GM23338 (cell line): ENCODE data around the gene LRCH3. TPM values are rescaled to one million over a fixed set of nuclear protein-coding genes. Genes with fewer than 3 reads are reported as not detected.
"Not testable (repeated sequence)": the region's sequence is repeated elsewhere in the genome, so short reads cannot be mapped to it uniquely, and the experiment has no call there.

Experiments used
- ATAC-seq: fragments of 200-7000 bp; cut with Tn5 transposase; 3 replicates; pipeline ENCODE4 v1.9.1; 2020
- DNase-seq: peaks from one replicate; pipeline ENCODE4 v3.0.0-alpha.2; 2015; ENCODE audit warnings: low spot score
- H2AFZ ChIP-seq: fragments of 200-600 bp; sonication (generic); 2 replicates; pipeline ENCODE4 v1.8.0; 2016; ENCODE audit warnings: antibody characterized with exemption, mild to moderate bottlenecking, moderate library complexity
- H3F3A ChIP-seq: fragments of 200-600 bp; sonication (generic); replicated peaks from 2 replicates; pipeline ENCODE4 v1.8.0; 2017; ENCODE audit warnings: antibody characterized with exemption, mixed run types, low read depth
- H3K27ac ChIP-seq: fragments of 200-600 bp; sonication (generic); 2 replicates; pipeline ENCODE4 v1.6.1; 2016; ENCODE audit warnings: low read depth
- H3K27me3 ChIP-seq: fragments of 200-600 bp; sonication (generic); 2 replicates; pipeline ENCODE4 v1.8.0; 2016; ENCODE audit warnings: mild to moderate bottlenecking, mixed run types, moderate library complexity; ENCODE audit not compliant: insufficient read depth
- H3K36me3 ChIP-seq: fragments of 200-600 bp; sonication (generic); 2 replicates; pipeline ENCODE4 v1.8.0; 2016; ENCODE audit warnings: mild to moderate bottlenecking; ENCODE audit not compliant: insufficient read depth
- H3K4me1 ChIP-seq: fragments of 200-600 bp; sonication (generic); 2 replicates; pipeline ENCODE4 v1.8.0; 2016; ENCODE audit warnings: mild to moderate bottlenecking, moderate library complexity; ENCODE audit not compliant: insufficient read depth
- H3K4me2 ChIP-seq: fragments of 200-600 bp; sonication (generic); 2 replicates; pipeline ENCODE4 v1.7.1; 2017; ENCODE audit warnings: mixed run types
- H3K4me3 ChIP-seq: fragments of 200-600 bp; sonication (generic); 2 replicates; pipeline ENCODE4 v1.6.1; 2016; ENCODE audit warnings: mixed run types
- H3K79me2 ChIP-seq: fragments of 200-600 bp; sonication (generic); replicated peaks from 2 replicates; pipeline ENCODE4 v1.8.0; 2017; ENCODE audit warnings: mild to moderate bottlenecking; ENCODE audit not compliant: insufficient read depth
- H3K9me2 ChIP-seq: fragments of 200-600 bp; sonication (generic); 2 replicates; pipeline ENCODE4 v1.8.0; 2017; ENCODE audit not compliant: insufficient read depth
- H4K20me1 ChIP-seq: fragments of 200-600 bp; sonication (generic); replicated peaks from 2 replicates; pipeline ENCODE4 v1.8.0; 2017; ENCODE audit warnings: mild to moderate bottlenecking; ENCODE audit not compliant: insufficient read depth
- H3K27ac Mint-ChIP-seq: 2 replicates; pipeline ENCODE4 v1.8.0; 2020; ENCODE audit warnings: inconsistent platforms, mild to moderate bottlenecking, moderate library complexity, mixed read lengths
- H3K27me3 Mint-ChIP-seq: 3 replicates; pipeline ENCODE4 v1.8.0; 2022; ENCODE audit warnings: low read depth, mild to moderate bottlenecking, moderate library complexity, mixed read lengths, inconsistent platforms; ENCODE audit not compliant: insufficient read depth, poor library complexity
- H3K36me3 Mint-ChIP-seq: 3 replicates; pipeline ENCODE4 v1.8.0; 2021; ENCODE audit warnings: low read depth, mild to moderate bottlenecking, inconsistent platforms, moderate library complexity, mixed read lengths
- H3K4me1 Mint-ChIP-seq: 3 replicates; pipeline ENCODE4 v1.8.0; 2020; ENCODE audit warnings: mild to moderate bottlenecking, inconsistent platforms, mixed read lengths
- H3K4me3 Mint-ChIP-seq: 3 replicates; pipeline ENCODE4 v1.8.0; 2021; ENCODE audit warnings: moderate library complexity, mild to moderate bottlenecking, inconsistent platforms, mixed read lengths
- H3K9me3 Mint-ChIP-seq: 3 replicates; pipeline ENCODE4 v1.8.0; 2020; ENCODE audit warnings: moderate library complexity, mild to moderate bottlenecking, inconsistent platforms, mixed read lengths
- ETS1 ChIP-seq: IDR thresholded peaks from 2 replicates; pipeline ENCODE4 v1.6.1; 2016; ENCODE audit warnings: antibody characterized with exemption
- EZH2 ChIP-seq: fragments of 200-600 bp; sonication (generic); IDR thresholded peaks from one replicate; pipeline ENCODE4 v1.8.0; 2017; ENCODE audit warnings: antibody characterized with exemption, mild to moderate bottlenecking, low read depth; ENCODE audit not compliant: unreplicated experiment
- EZH2phosphoT487 ChIP-seq: fragments of 200-600 bp; sonication (generic); IDR thresholded peaks from one replicate; pipeline ENCODE4 v1.8.1; 2018; ENCODE audit warnings: antibody characterized with exemption; ENCODE audit not compliant: unreplicated experiment
- JUNB ChIP-seq: IDR thresholded peaks from one replicate; pipeline ENCODE4 v1.6.1; 2016; ENCODE audit warnings: antibody characterized with exemption; ENCODE audit not compliant: unreplicated experiment
- NANOG ChIP-seq: IDR thresholded peaks from 2 replicates; pipeline ENCODE4 v1.6.1; 2016; ENCODE audit warnings: antibody characterized with exemption, borderline replicate concordance
- POLR2AphosphoS5 ChIP-seq: IDR thresholded peaks from 2 replicates; pipeline ENCODE4 v1.6.1; 2016; ENCODE audit warnings: antibody characterized with exemption, low read depth
- STAT1 ChIP-seq: IDR thresholded peaks from one replicate; pipeline ENCODE4 v1.6.1; 2016; ENCODE audit warnings: antibody characterized with exemption; ENCODE audit not compliant: unreplicated experiment
- polyA plus RNA-seq: library from polyadenylated mRNA; unstranded; fragments of >200 nt; fragmentation: Nextera tagmentation; extraction: Ambion mirVana; gene quantifications from 2 replicates; pipeline ENCODE4 v1.2.1, GENCODE V29; 2016
- total RNA-seq: library from RNA; depleted of rRNA; stranded (reverse); fragments of >200 nt; shearing (Covaris generic); gene quantifications from 2 replicates; pipeline ENCODE4 v1.2.3, GENCODE V29; 2014
- TF ChIP-seq, protein P1 (sequence below), 2 experiments: fragments of 200-600 bp in 1 of 2; sonication (generic) in 1 of 2; conservative IDR thresholded peaks; 2 replicates each; pipeline versions ENCODE4 v1.5.1 to v1.6.1; 2016 to 2017; ENCODE audit warnings: antibody characterized with exemption in 2 of 2, low read depth in 2 of 2, mild to moderate bottlenecking in 2 of 2, moderate library complexity in 1 of 2
- TF ChIP-seq, protein P2 (sequence below): IDR thresholded peaks from one replicate; pipeline ENCODE4 v1.6.1; 2018; ENCODE audit warnings: antibody characterized with exemption; ENCODE audit not compliant: unreplicated experiment

The LRCH3 gene
- total and polyA plus RNA-seq, 2 experiments from 2014 or later, result 22.9 to 60.0 TPM

DNA sequence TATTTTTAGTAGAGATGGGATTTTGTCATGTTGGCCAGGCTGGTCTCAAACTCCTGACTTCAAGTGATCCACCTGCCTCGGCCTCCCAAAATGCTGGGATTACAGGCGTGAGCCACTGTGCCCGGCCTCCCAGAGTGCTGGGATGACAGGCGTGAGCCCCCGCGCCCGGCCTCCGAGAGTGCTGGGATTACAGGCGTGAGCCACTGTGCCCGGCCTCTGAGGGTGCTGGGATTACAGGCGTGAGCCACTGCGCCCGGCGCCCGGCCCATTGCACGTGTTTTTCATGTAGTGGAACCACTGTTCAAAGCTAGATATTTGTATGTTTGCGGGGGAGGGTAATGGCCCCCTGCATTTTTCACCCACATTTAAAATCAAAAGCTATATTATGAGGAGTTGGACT is 93.3 kb downstream of the LRCH3 start:
- H4K20me1 ChIP-seq, DNase-seq, H3K27ac Mint-ChIP-seq, H3K79me2 ChIP-seq, H3K4me3 ChIP-seq, H3K27me3 ChIP-seq, H3K27me3 Mint-ChIP-seq, H3K9me3 Mint-ChIP-seq, H3K4me3 Mint-ChIP-seq, ATAC-seq, H3K27ac ChIP-seq, H3K9me2 ChIP-seq, H3K4me2 ChIP-seq, H3K36me3 ChIP-seq, H3F3A ChIP-seq, H2AFZ ChIP-seq: not testable (repeated sequence)
- Mint-ChIP-seq H3K4me1 (peaks cover 52% of the 10 kb centered on the region), H3K36me3 (peaks cover 32% of the 10 kb centered on the region)
- H3K4me1 ChIP-seq, result peaks cover 44% of the 10 kb centered on the region

- H4K20me1 ChIP-seq, H3F3A ChIP-seq, H3K27me3 Mint-ChIP-seq, H3K79me2 ChIP-seq, H3K9me3 Mint-ChIP-seq, H3K4me3 Mint-ChIP-seq, ATAC-seq, H3K27me3 ChIP-seq, H3K9me2 ChIP-seq, H3K4me2 ChIP-seq, H3K27ac Mint-ChIP-seq, H2AFZ ChIP-seq, H3K4me3 ChIP-seq, DNase-seq, H3K27ac ChIP-seq, H3K36me3 ChIP-seq: not testable (repeated sequence)
- H3K36me3 Mint-ChIP-seq, result peaks cover 24% of the 10 kb centered on the region
- peaks cover 47% of the 10 kb centered on the region for H3K4me1 Mint-ChIP-seq
- peaks cover 32% of the 10 kb centered on the region for H3K4me1 ChIP-seq
These were observed 95.0 kb downstream of the LRCH3 start for GRCh38 chr3:197886052-197886451.

GRCh38 chr3:197887430-197888053 is 96.5 kb downstream of the LRCH3 start:
- not testable (repeated sequence) for ATAC-seq

DNA sequence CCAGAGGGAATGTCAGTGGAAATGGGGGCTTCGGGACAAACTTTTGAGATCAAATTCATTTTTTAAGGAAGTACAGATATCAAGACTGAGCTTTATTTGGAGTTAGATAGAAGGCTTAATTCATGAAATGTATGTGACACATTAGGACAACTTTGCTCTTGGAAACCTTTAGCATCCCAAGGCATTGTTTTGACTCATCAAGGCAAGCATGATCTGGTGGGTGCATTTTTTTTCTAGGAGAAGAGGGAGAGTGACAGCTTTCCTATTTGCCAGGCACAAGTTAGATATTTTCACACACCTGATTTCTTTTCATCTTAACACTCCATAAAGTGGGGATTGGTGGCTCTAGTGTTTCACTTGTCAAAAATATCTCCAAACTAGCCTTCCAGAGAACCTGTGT is 97.5 kb downstream of the LRCH3 start:
- Mint-ChIP-seq H3K27me3 (peaks cover 2% of the 10 kb centered on the region), H3K36me3 (peaks cover 22% of the 10 kb centered on the region), H3K27ac (no peak overlapping the region), H3K9me3 (no peaks in the 10 kb centered on the region), H3K4me3 (no peak overlapping the region), H3K4me1 (peaks cover 25% of the 10 kb centered on the region)
- Histone ChIP-seq H3K4me3 (no peak overlapping the region), H4K20me1 (no peaks in the 10 kb centered on the region), H3K4me2 (no peak overlapping the region), H3K36me3 (no peaks in the 10 kb centered on the region), H3K27ac (no peak overlapping the region), H2AFZ (no peak overlapping the region), H3F3A (no peaks in the 10 kb centered on the region; the same call in 1 of the 2 replicates), H3K9me2 (no peaks in the 10 kb centered on the region), H3K4me1 (peaks cover 8% of the 10 kb centered on the region), H3K27me3 (no peaks in the 10 kb centered on the region), H3K79me2 (no peaks in the 10 kb centered on the region)
- ATAC-seq (no peak), DNase-seq (no peak)
- TF ChIP-seq, protein P1, sequence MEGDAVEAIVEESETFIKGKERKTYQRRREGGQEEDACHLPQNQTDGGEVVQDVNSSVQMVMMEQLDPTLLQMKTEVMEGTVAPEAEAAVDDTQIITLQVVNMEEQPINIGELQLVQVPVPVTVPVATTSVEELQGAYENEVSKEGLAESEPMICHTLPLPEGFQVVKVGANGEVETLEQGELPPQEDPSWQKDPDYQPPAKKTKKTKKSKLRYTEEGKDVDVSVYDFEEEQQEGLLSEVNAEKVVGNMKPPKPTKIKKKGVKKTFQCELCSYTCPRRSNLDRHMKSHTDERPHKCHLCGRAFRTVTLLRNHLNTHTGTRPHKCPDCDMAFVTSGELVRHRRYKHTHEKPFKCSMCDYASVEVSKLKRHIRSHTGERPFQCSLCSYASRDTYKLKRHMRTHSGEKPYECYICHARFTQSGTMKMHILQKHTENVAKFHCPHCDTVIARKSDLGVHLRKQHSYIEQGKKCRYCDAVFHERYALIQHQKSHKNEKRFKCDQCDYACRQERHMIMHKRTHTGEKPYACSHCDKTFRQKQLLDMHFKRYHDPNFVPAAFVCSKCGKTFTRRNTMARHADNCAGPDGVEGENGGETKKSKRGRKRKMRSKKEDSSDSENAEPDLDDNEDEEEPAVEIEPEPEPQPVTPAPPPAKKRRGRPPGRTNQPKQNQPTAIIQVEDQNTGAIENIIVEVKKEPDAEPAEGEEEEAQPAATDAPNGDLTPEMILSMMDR (conservative IDR thresholded peaks at IDR 0.05; ENCODE audit: low read depth in 2 of 2), result no peak
- TF ChIP-seq ETS1 (no peak), POLR2AphosphoS5 (no peak), EZH2phosphoT487 (no peak), EZH2 (no peak), NANOG (no peak), JUNB (no peak), STAT1 (no peak)
- TF ChIP-seq, protein P2, sequence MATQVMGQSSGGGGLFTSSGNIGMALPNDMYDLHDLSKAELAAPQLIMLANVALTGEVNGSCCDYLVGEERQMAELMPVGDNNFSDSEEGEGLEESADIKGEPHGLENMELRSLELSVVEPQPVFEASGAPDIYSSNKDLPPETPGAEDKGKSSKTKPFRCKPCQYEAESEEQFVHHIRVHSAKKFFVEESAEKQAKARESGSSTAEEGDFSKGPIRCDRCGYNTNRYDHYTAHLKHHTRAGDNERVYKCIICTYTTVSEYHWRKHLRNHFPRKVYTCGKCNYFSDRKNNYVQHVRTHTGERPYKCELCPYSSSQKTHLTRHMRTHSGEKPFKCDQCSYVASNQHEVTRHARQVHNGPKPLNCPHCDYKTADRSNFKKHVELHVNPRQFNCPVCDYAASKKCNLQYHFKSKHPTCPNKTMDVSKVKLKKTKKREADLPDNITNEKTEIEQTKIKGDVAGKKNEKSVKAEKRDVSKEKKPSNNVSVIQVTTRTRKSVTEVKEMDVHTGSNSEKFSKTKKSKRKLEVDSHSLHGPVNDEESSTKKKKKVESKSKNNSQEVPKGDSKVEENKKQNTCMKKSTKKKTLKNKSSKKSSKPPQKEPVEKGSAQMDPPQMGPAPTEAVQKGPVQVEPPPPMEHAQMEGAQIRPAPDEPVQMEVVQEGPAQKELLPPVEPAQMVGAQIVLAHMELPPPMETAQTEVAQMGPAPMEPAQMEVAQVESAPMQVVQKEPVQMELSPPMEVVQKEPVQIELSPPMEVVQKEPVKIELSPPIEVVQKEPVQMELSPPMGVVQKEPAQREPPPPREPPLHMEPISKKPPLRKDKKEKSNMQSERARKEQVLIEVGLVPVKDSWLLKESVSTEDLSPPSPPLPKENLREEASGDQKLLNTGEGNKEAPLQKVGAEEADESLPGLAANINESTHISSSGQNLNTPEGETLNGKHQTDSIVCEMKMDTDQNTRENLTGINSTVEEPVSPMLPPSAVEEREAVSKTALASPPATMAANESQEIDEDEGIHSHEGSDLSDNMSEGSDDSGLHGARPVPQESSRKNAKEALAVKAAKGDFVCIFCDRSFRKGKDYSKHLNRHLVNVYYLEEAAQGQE, result no peak

More at GRCh38 chr3:197887430-197888053, 96.5 kb downstream of the LRCH3 start:
- H3K9me3 Mint-ChIP-seq, H3K36me3 ChIP-seq, H3K79me2 ChIP-seq, H3K27ac Mint-ChIP-seq, H3K27me3 Mint-ChIP-seq, H4K20me1 ChIP-seq, H3K27ac ChIP-seq, H3F3A ChIP-seq, DNase-seq, H3K4me2 ChIP-seq, H3K4me3 Mint-ChIP-seq, H2AFZ ChIP-seq, H3K4me3 ChIP-seq, H3K27me3 ChIP-seq, H3K9me2 ChIP-seq: not testable (repeated sequence)
- Mint-ChIP-seq H3K36me3 (peaks cover 24% of the 10 kb centered on the region), H3K4me1 (peaks cover 35% of the 10 kb centered on the region)
- H3K4me1 ChIP-seq, result peaks cover 17% of the 10 kb centered on the region
